Cardiac muscle cell (in vitro differentiated cells and primary cell): Measurements from ENCODE around the gene PTGDS. TPM values are rescaled to one million over a fixed set of nuclear protein-coding genes. Genes with fewer than 3 reads are reported as not detected.
A peak's percentile ranks its signal among the peaks of the same experiment; 100 is the strongest.

Experiments used
- DNase-seq, 2 donors: peaks; one replicate each; pipeline versions ENCODE4 v3.0.0 to v3.0.0-alpha.2; 2010 to 2017; ENCODE audit warnings: low read depth in 1 of 2, low spot score in 1 of 2
- H3K27ac ChIP-seq: fragments of 200-600 bp; sonication (generic); 2 replicates; pipeline ENCODE4 v1.5.1; 2016
- H3K27me3 ChIP-seq: fragments of 200-600 bp; sonication (generic); 2 replicates; pipeline ENCODE4 v1.6.0; 2016; ENCODE audit warnings: control low read depth
- H3K36me3 ChIP-seq: fragments of 200-600 bp; sonication (generic); 2 replicates; pipeline ENCODE4 v1.5.1; 2016; ENCODE audit warnings: control low read depth
- H3K4me1 ChIP-seq: fragments of 200-600 bp; sonication (generic); 2 replicates; pipeline ENCODE4 v1.8.1; 2017; ENCODE audit warnings: low read depth, mild to moderate bottlenecking, mixed run types
- H3K4me3 ChIP-seq: fragments of 200-600 bp; sonication (generic); 2 replicates; pipeline ENCODE4 v1.5.1; 2016; ENCODE audit warnings: mild to moderate bottlenecking
- H3K9me3 ChIP-seq: fragments of 200-600 bp; sonication (generic); 2 replicates; pipeline ENCODE4 v1.5.1; 2017; ENCODE audit warnings: low read depth, mild to moderate bottlenecking, control low read depth
- CTCF ChIP-seq: IDR thresholded peaks from 2 replicates; pipeline ENCODE4 v1.5.1; 2012; ENCODE audit warnings: low read depth, mild to moderate bottlenecking, low read length
- polyA plus RNA-seq: library from polyadenylated mRNA; unstranded; fragments of >200 nt; fragmentation: Nextera tagmentation; extraction: Ambion mirVana; gene quantifications from 2 replicates; pipeline ENCODE4 v1.2.1, GENCODE V29; 2016
- total RNA-seq: library from RNA; depleted of rRNA; stranded (reverse); fragments of >200 nt; gene quantifications from 2 replicates; pipeline ENCODE4 v1.2.3, GENCODE V29; 2016

Gene PTGDS
- total and polyA plus RNA-seq, 2 experiments from 2014 or later = 3.4 to 3.9 TPM

GRCh38 chr9:136947028-136947891, 30.0 kb upstream of the PTGDS start:
- Histone ChIP-seq H3K27me3 (no peaks in the 10 kb centered on the region), H3K36me3 (peaks cover 2% of the 10 kb centered on the region), H3K4me3 (no peak overlapping the region), H3K9me3 (no peaks in the 10 kb centered on the region), H3K4me1 (peaks cover 17% of the 10 kb centered on the region), H3K27ac (no peak overlapping the region)
- no peak for DNase-seq
- no peak for TF ChIP-seq CTCF

- peak overlapping the region; percentile 20 for H3K27ac ChIP-seq
- H3K4me1 ChIP-seq = peaks cover 17% of the 10 kb centered on the region
- H3K9me3 ChIP-seq = no peaks in the 10 kb centered on the region
These were observed 29.3 kb upstream of the PTGDS start for GRCh38 chr9:136947955-136948510.

GRCh38 chr9:136949239-136949816, 28.0 kb upstream of the PTGDS start:
- H3K9me3 ChIP-seq = no peaks in the 10 kb centered on the region
- H3K4me1 ChIP-seq = peaks cover 17% of the 10 kb centered on the region
- TF ChIP-seq CTCF = no peak
- no peak for DNase-seq
- H3K36me3 ChIP-seq = no peaks in the 10 kb centered on the region
- peak overlapping the region; percentile 47 for H3K4me3 ChIP-seq
- H3K27ac ChIP-seq = peak overlapping the region; percentile 96
- no peaks in the 10 kb centered on the region for H3K27me3 ChIP-seq

More at GRCh38 chr9:136947955-136948510, 29.3 kb upstream of the PTGDS start:
- DNase-seq = peak; percentile 44 to 74
- Histone ChIP-seq H3K36me3 (no peaks in the 10 kb centered on the region), H3K27me3 (no peaks in the 10 kb centered on the region), H3K4me3 (no peak overlapping the region)
- TF ChIP-seq CTCF = peak; percentile 66

GRCh38 chr9:136949817-136950655, 27.3 kb upstream of the PTGDS start:
- H3K9me3 ChIP-seq = no peaks in the 10 kb centered on the region
- H3K27me3 ChIP-seq = no peaks in the 10 kb centered on the region
- peak; percentile 76 to 94 for DNase-seq
- H3K27ac ChIP-seq = peak overlapping the region; percentile 96
- TF ChIP-seq CTCF = no peak
- no peaks in the 10 kb centered on the region for H3K36me3 ChIP-seq
- H3K4me3 ChIP-seq = peak overlapping the region; percentile 47
- H3K4me1 ChIP-seq = peaks cover 17% of the 10 kb centered on the region

- H3K36me3 ChIP-seq = no peaks in the 10 kb centered on the region
- DNase-seq = no peak
- TF ChIP-seq CTCF = no peak
- H3K27ac ChIP-seq = peak overlapping the region; percentile 96
- H3K4me1 ChIP-seq = peaks cover 17% of the 10 kb centered on the region
- H3K27me3 ChIP-seq = no peaks in the 10 kb centered on the region
- H3K9me3 ChIP-seq = no peaks in the 10 kb centered on the region
- H3K4me3 ChIP-seq = peak overlapping the region; percentile 47
These were observed 26.5 kb upstream of the PTGDS start for GRCh38 chr9:136950656-136951276.
